ENCODE results near the gene LENG1.

LENG1 gene

DNA sequence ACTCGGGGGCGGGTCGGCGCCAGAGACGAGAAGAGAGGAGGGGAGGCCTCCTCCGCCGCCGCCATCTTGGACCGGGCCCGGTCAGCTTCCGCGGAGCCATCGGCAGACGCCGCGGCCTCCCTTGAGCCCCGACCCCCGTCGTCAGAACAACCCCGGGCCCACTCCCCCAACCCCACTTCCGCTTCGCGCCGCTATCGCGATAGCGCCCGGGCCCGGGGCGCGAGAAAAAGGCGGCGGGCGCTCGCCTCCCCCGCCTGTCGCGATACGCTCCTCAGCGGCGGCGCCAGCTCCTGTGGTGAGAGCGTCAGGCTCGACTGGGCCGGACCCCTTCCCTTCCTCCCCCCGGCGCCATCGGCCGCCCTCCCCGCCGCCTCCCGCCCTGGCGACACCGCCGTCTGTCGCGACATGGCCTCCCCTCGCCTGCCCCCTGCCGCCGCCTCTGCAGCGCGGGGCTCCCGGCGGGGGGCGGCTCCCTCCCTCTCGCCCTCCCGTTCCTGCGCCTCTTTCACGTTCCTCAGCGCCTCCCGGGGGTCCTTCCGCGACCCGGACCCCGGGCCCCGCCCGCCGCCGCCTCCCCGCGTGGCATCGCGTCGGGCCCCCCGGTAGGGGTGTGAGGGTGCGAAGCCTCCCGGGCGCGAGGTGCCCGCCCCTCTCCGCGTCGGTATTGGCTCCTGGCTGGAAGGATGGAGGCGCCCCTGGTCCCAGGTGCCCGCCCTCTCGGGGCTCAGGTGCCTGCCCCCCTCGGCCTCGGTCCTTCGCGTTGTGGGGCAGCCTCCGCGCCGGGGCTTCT lies 21.6 kb downstream of the LENG1 start, which contains the start of gene CNOT3:
Gene CNOT3 (plus strand): TSS at position 64 of the 790 bp plus-strand sequence. CDS start 5,217 bp downstream, outside the sequence.
- Histone ChIP-seq H3K79me2 (ENCODE audit: insufficient read depth, low read length) (peaks cover 50% of the 10 kb centered on the region), H3K9me3 (ENCODE audit: insufficient read depth, low read length) (no peaks in the 10 kb centered on the region), H3K9me2 (replicated peaks; ENCODE audit: insufficient read depth, low read length) (no peaks in the 10 kb centered on the region), H3K4me3 (ENCODE audit: insufficient read depth, low read length, poor library complexity, severe bottlenecking) (peak within 1 kb of the TSS; percentile 75), H3K9ac (ENCODE audit: low read length) (peak within 1 kb of the TSS; percentile 88), H3K36me3 (ENCODE audit: low read length) (no peaks in the 10 kb centered on the region), H3K27me3 (ENCODE audit: low read length) (no peaks in the 10 kb centered on the region), H2AFZ (ENCODE audit: low read depth, low read length, severe bottlenecking) (peak within 1 kb of the TSS; percentile 69), H3K27ac (ENCODE audit: low read depth, low read length) (peak within 1 kb of the TSS; percentile 67), H3F3A (ENCODE audit: insufficient read depth) (no peaks in the 10 kb centered on the region), H3K4me2 (ENCODE audit: low read depth, low read length, poor library complexity, severe bottlenecking) (peak within 1 kb of the TSS; percentile 82), H4K20me1 (ENCODE audit: low read depth, low read length) (no peaks in the 10 kb centered on the region; the same call in 1 of the 2 replicates)
- TF ChIP-seq CTCF (IDR thresholded peaks at IDR 0.05; ENCODE audit: insufficient read depth, low read length, poor library complexity, severe bottlenecking) (no peak), EZH2phosphoT487 (conservative IDR thresholded peaks at IDR 0.05; ENCODE audit: low read length) (no peak)

DNA sequence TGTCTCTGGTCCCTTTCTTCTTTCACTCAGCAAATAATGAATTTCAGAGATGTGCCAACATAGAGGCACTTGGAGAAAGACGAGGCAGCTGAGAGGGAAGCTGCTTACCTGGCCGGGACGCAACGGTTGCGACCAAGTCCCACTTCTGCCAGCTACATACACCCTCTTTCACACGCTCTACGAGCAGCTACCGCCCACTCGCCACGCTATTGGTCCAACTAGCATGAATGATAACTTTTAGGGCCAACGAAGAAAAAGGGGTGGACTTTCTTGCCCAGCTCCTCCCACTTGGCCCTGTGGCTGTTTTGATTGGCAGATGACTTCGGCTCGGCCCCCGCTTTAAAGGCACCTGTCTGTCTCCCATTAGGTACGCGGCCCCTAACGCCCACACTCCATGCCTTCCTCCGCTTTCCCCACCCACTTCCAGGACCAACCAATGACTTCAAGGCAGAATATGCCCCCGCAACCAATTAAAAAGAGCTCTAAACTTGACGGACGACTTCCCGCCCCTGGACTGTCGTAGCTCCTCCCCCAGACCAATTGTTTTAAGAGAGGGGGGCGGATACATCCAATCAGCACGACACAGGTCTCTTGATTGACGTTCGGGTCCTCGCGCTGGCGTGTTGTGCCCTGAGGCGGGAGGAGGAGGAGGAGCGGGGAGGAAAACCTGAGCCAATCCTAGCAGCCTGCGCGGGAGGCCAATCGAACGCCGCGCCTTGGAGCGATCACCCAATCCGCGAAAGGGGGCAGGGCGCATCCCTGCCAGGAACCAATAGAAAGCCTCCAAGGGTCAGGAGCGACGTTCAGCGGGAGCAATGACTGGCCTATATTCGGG lies 22.4 kb downstream of the LENG1 start:
- H3K9me3 ChIP-seq (ENCODE audit: insufficient read depth, low read length), result no peaks in the 10 kb centered on the region
- H3K27me3 ChIP-seq (ENCODE audit: low read length), result no peaks in the 10 kb centered on the region
- peak overlapping the region; percentile 88 for H3K9ac ChIP-seq (ENCODE audit: low read length)
- no peak for TF ChIP-seq EZH2phosphoT487 (conservative IDR thresholded peaks at IDR 0.05; ENCODE audit: low read length)
- TF ChIP-seq CTCF (IDR thresholded peaks at IDR 0.05; ENCODE audit: insufficient read depth, low read length, poor library complexity, severe bottlenecking), result no peak
- peak overlapping the region; percentile 82 for H3K4me2 ChIP-seq (ENCODE audit: low read depth, low read length, poor library complexity, severe bottlenecking)
- H3K27ac ChIP-seq (ENCODE audit: low read depth, low read length), result no peak overlapping the region
- H4K20me1 ChIP-seq (ENCODE audit: low read depth, low read length), result no peaks in the 10 kb centered on the region; the same call in 1 of the 2 replicates
- H3F3A ChIP-seq (ENCODE audit: insufficient read depth), result no peaks in the 10 kb centered on the region
- peak overlapping the region; percentile 75 for H3K4me3 ChIP-seq (ENCODE audit: insufficient read depth, low read length, poor library complexity, severe bottlenecking)
- H3K9me2 ChIP-seq (replicated peaks; ENCODE audit: insufficient read depth, low read length), result no peaks in the 10 kb centered on the region
- peaks cover 43% of the 10 kb centered on the region for H3K79me2 ChIP-seq (ENCODE audit: insufficient read depth, low read length)
- peak overlapping the region; percentile 69 for H2AFZ ChIP-seq (ENCODE audit: low read depth, low read length, severe bottlenecking)
- no peaks in the 10 kb centered on the region for H3K36me3 ChIP-seq (ENCODE audit: low read length)

DNA sequence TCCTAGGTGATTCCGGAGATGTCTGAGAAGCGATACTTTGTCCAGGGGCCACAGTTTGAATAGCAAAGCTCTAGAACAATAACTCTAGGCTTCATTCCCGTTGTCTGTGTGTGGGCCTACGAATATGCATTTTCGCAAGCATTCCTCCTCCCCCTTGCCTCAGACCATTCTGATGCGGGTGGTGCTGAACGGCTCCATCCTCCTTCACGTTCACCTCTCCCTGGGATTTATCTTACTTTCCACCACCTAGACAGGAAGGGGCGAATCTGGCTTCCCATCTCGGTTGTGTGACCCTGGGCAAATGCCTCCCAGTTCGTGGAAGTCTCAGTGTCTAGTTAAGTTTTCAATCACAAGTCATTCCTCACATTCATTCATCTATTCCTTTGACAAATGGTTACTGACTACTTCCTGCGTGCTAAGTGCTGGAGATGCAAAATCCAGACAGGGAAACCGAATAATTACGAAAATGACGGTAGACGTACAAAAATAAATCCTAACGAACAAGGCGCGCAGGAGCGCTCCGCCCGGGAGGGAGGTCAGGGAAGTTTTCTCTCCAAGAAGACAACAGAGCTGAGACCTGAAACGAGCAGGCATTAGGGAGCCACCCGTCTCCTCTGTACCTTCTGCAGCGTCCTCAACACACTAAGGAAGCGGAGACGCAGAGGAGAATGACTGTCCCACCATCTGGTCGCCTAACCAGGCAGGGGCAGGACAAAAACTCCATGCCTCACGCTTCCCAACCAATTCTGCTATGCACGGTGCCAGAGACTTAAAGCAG lies 23.2 kb downstream of the LENG1 start:
- Histone ChIP-seq H3K9me3 (ENCODE audit: insufficient read depth, low read length) (no peaks in the 10 kb centered on the region), H3K27ac (ENCODE audit: low read depth, low read length) (no peak overlapping the region)

More for the DNA sequence above, 23.2 kb downstream of the LENG1 start:
- no peaks in the 10 kb centered on the region for H3K36me3 ChIP-seq (ENCODE audit: low read length)
- peak overlapping the region; percentile 57 for H3K4me3 ChIP-seq (ENCODE audit: insufficient read depth, low read length, poor library complexity, severe bottlenecking)
- H2AFZ ChIP-seq (ENCODE audit: low read depth, low read length, severe bottlenecking), result peak overlapping the region; percentile 69
- no peaks in the 10 kb centered on the region; the same call in 1 of the 2 replicates for H4K20me1 ChIP-seq (ENCODE audit: low read depth, low read length)
- TF ChIP-seq CTCF (IDR thresholded peaks at IDR 0.05; ENCODE audit: insufficient read depth, low read length, poor library complexity, severe bottlenecking), result no peak
- TF ChIP-seq EZH2phosphoT487 (conservative IDR thresholded peaks at IDR 0.05; ENCODE audit: low read length), result no peak
- H3K79me2 ChIP-seq (ENCODE audit: insufficient read depth, low read length), result peaks cover 35% of the 10 kb centered on the region
- no peaks in the 10 kb centered on the region for H3K9me2 ChIP-seq (replicated peaks; ENCODE audit: insufficient read depth, low read length)
- no peaks in the 10 kb centered on the region for H3K27me3 ChIP-seq (ENCODE audit: low read length)
- no peaks in the 10 kb centered on the region for H3F3A ChIP-seq (ENCODE audit: insufficient read depth)
- H3K9ac ChIP-seq (ENCODE audit: low read length), result peak overlapping the region; percentile 63
- peak overlapping the region; percentile 82 for H3K4me2 ChIP-seq (ENCODE audit: low read depth, low read length, poor library complexity, severe bottlenecking)
